ENCODE measurements around the gene TRAPPC4.
"Not testable (repeated sequence)": the region's sequence is repeated elsewhere in the genome, so short reads cannot be mapped to it uniquely, and the experiment has no call there.

TRAPPC4 gene

GRCh38 chr11:119015054-119015611 lies 3.4 kb upstream of the TRAPPC4 start:
- Histone ChIP-seq H3K27ac (ENCODE audit: low read length) (no peak overlapping the region), H3K4me3 (ENCODE audit: low read depth in 1 of 2, low read length in 2 of 2) (no peak overlapping the region), H3K36me3 (ENCODE audit: control insufficient read depth in 1 of 2, insufficient read depth in 2 of 2, low read length in 2 of 2) (peaks cover 53 to 54% of the 10 kb centered on the region in 2 donors), H3K27me3 (ENCODE audit: low read depth, low read length) (no peaks in the 10 kb centered on the region), H3K4me1 (ENCODE audit: control insufficient read depth in 1 of 2, insufficient read depth in 2 of 2, low read length in 2 of 2) (peaks cover 5 to 27% of the 10 kb centered on the region in 2 donors), H3K9me3 (ENCODE audit: control insufficient read depth in 1 of 2, low read length in 2 of 2) (no peaks in the 10 kb centered on the region)

DNA sequence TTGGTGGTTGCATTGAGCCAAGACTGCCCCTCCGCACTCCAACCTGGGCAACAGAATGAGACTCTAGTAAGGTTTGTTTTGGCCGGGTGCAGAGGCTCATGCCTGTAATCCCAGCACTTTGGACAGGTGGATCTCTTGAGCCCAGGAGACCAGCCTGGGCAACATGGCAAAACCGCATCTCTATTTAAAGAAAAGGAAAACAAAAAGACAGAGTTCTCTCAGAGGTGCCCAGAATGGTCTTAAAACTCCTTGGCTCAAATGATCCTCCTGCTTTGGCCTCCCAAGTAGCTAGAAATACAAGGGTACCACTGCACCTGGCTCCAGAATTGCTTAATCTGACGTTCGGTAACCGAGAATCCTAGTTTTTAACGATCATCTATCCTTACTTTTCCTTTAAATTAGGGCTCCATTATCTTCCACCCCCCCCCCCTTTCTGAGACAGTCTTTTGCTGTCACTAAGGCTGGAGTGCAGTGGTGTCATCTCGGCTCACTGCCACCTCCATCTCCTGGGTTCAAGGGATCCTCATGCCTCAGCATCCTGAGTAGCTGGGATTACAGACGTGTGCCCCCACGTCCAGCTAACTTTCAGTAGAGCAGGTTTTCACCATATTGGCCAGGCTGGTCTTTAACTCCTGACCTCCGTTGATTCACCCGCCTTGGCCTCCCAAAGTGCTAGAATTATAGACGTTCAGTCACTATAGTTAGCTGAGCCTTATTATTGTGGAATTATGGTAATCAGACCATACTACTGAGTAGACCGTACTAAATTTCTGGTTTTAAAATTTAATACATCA lies 2.2 kb upstream of the TRAPPC4 start:
- Histone ChIP-seq H3K27me3 (ENCODE audit: low read depth, low read length) (no peaks in the 10 kb centered on the region), H3K4me1 (ENCODE audit: control insufficient read depth in 1 of 2, insufficient read depth in 2 of 2, low read length in 2 of 2) (peaks cover 10 to 36% of the 10 kb centered on the region in 2 donors), H3K4me3 (ENCODE audit: low read depth in 1 of 2, low read length in 2 of 2) (peak overlapping the region; percentile 88 to 99), H3K9me3 (ENCODE audit: control insufficient read depth in 1 of 2, low read length in 2 of 2) (no peaks in the 10 kb centered on the region), H3K27ac (ENCODE audit: low read length) (peak overlapping the region; percentile 89), H3K36me3 (ENCODE audit: control insufficient read depth in 1 of 2, insufficient read depth in 2 of 2, low read length in 2 of 2) (peaks cover 51 to 52% of the 10 kb centered on the region in 2 donors)

- Histone ChIP-seq H3K4me3 (ENCODE audit: low read depth in 1 of 2, low read length in 2 of 2) (peak overlapping the region; percentile 88 to 99), H3K4me1 (ENCODE audit: control insufficient read depth in 1 of 2, insufficient read depth in 2 of 2, low read length in 2 of 2) (peaks cover 11 to 36% of the 10 kb centered on the region in 2 donors), H3K36me3 (ENCODE audit: control insufficient read depth in 1 of 2, insufficient read depth in 2 of 2, low read length in 2 of 2) (peaks cover 47% of the 10 kb centered on the region in 2 donors), H3K27ac (ENCODE audit: low read length) (peak overlapping the region; percentile 89)
- H3K27me3 ChIP-seq (ENCODE audit: low read depth, low read length); H3K9me3 ChIP-seq (ENCODE audit: control insufficient read depth in 1 of 2, low read length in 2 of 2): not testable (repeated sequence)
These were observed 1.2 kb upstream of the TRAPPC4 start for GRCh38 chr11:119017377-119017776.

DNA sequence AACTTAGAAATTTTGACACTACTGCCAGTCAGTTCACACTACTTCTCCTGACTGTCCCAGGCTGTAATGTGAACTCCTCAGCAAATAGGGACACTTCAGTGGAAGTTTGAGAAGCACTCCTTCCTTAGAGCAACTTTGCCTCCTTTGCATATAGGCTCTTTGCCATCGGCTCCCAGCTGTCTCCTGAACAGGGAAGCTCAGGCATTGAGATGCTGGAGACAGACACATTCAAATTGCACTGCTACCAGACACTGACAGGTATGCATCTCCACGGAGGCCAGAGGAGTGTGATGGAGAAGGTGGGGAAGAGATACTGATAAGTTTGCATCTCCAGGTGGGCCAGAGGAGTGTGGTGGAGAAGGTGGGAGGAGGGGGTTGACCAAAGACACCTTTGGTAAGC lies 1.4 kb downstream of the TRAPPC4 start:
- H3K4me1 ChIP-seq (ENCODE audit: control insufficient read depth in 1 of 2, insufficient read depth in 2 of 2, low read length in 2 of 2): peaks cover 11 to 40% of the 10 kb centered on the region in 2 donors
- no peaks in the 10 kb centered on the region for H3K9me3 ChIP-seq (ENCODE audit: control insufficient read depth in 1 of 2, low read length in 2 of 2)
- H3K27ac ChIP-seq (ENCODE audit: low read length): peak overlapping the region; percentile 7
- H3K27me3 ChIP-seq (ENCODE audit: low read depth, low read length): no peaks in the 10 kb centered on the region
- peak overlapping the region; percentile 88 to 99 for H3K4me3 ChIP-seq (ENCODE audit: low read depth in 1 of 2, low read length in 2 of 2)
- peaks cover 42 to 46% of the 10 kb centered on the region in 2 donors for H3K36me3 ChIP-seq (ENCODE audit: control insufficient read depth in 1 of 2, insufficient read depth in 2 of 2, low read length in 2 of 2)

DNA sequence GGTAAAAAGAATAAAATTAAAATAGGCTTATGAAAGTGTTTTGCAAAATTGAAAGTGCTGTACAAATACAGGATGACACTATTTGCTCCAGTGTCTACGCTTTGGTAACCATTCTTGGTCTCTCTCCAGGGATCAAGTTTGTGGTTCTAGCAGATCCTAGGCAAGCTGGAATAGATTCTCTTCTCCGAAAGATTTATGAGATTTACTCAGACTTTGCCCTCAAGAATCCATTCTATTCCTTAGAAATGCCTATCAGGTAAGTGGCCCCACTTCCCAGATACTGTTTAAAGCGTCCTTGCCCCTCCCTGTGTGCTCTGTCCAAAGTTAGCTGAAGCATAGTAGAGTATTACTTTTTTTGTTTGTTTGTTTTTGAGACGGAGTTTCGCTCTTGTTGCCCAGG lies 3.1 kb downstream of the TRAPPC4 start:
- Histone ChIP-seq H3K27me3 (ENCODE audit: low read depth, low read length) (no peaks in the 10 kb centered on the region), H3K36me3 (ENCODE audit: control insufficient read depth in 1 of 2, insufficient read depth in 2 of 2, low read length in 2 of 2) (peaks cover 34 to 48% of the 10 kb centered on the region in 2 donors), H3K4me3 (ENCODE audit: low read depth in 1 of 2, low read length in 2 of 2) (no peak overlapping the region), H3K27ac (ENCODE audit: low read length) (no peak overlapping the region), H3K4me1 (ENCODE audit: control insufficient read depth in 1 of 2, insufficient read depth in 2 of 2, low read length in 2 of 2) (peaks cover 11 to 29% of the 10 kb centered on the region in 2 donors), H3K9me3 (ENCODE audit: control insufficient read depth in 1 of 2, low read length in 2 of 2) (no peaks in the 10 kb centered on the region)

GRCh38 chr11:119023741-119024140 lies 5.2 kb downstream of the TRAPPC4 start:
- no peaks in the 10 kb centered on the region for H3K9me3 ChIP-seq (ENCODE audit: control insufficient read depth in 1 of 2, low read length in 2 of 2)
- no peak overlapping the region for H3K4me3 ChIP-seq (ENCODE audit: low read depth in 1 of 2, low read length in 2 of 2)
- H3K36me3 ChIP-seq (ENCODE audit: control insufficient read depth in 1 of 2, insufficient read depth in 2 of 2, low read length in 2 of 2): peaks cover 32 to 56% of the 10 kb centered on the region in 2 donors
- peaks cover 11 to 20% of the 10 kb centered on the region in 2 donors for H3K4me1 ChIP-seq (ENCODE audit: control insufficient read depth in 1 of 2, insufficient read depth in 2 of 2, low read length in 2 of 2)
- H3K27ac ChIP-seq (ENCODE audit: low read length): no peak overlapping the region
- no peaks in the 10 kb centered on the region for H3K27me3 ChIP-seq (ENCODE audit: low read depth, low read length)

GRCh38 chr11:119024430-119025098 lies 6.0 kb downstream of the TRAPPC4 start:
- Histone ChIP-seq H3K4me1 (ENCODE audit: control insufficient read depth in 1 of 2, insufficient read depth in 2 of 2, low read length in 2 of 2) (peaks cover 11 to 26% of the 10 kb centered on the region in 2 donors), H3K27ac (ENCODE audit: low read length) (peak overlapping the region; percentile 25)

DNA sequence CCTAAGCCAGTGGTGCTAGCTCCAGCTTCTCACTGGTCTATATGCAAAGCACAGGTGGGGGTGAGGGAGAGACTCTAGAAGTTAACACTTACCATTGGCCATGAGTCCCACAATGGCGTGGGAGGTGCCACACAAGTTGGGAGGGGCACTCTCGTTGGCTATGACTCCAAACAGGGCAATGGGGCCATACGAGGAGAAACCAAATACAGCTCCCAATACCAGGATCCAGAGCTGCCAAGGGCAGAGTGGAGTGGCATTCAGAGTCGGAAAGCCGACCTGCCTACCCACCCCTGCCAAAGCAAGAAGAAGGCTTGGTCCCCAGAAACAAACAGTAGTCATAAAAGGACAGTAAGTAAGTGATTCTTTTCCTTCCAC lies 6.5 kb downstream of the TRAPPC4 start:
- H3K27me3 ChIP-seq (ENCODE audit: low read depth, low read length): no peaks in the 10 kb centered on the region
- H3K4me1 ChIP-seq (ENCODE audit: control insufficient read depth in 1 of 2, insufficient read depth in 2 of 2, low read length in 2 of 2): peaks cover 6 to 26% of the 10 kb centered on the region in 2 donors
- peaks cover 29 to 56% of the 10 kb centered on the region in 2 donors for H3K36me3 ChIP-seq (ENCODE audit: control insufficient read depth in 1 of 2, insufficient read depth in 2 of 2, low read length in 2 of 2)
- H3K9me3 ChIP-seq (ENCODE audit: control insufficient read depth in 1 of 2, low read length in 2 of 2): no peaks in the 10 kb centered on the region
- H3K27ac ChIP-seq (ENCODE audit: low read length): peak overlapping the region; percentile 22
- no peak overlapping the region for H3K4me3 ChIP-seq (ENCODE audit: low read depth in 1 of 2, low read length in 2 of 2)

More at GRCh38 chr11:119024430-119025098, 6.0 kb downstream of the TRAPPC4 start:
- Histone ChIP-seq H3K27me3 (ENCODE audit: low read depth, low read length) (no peaks in the 10 kb centered on the region), H3K36me3 (ENCODE audit: control insufficient read depth in 1 of 2, insufficient read depth in 2 of 2, low read length in 2 of 2) (peaks cover 32 to 56% of the 10 kb centered on the region in 2 donors), H3K4me3 (ENCODE audit: low read depth in 1 of 2, low read length in 2 of 2) (no peak overlapping the region), H3K9me3 (ENCODE audit: control insufficient read depth in 1 of 2, low read length in 2 of 2) (no peaks in the 10 kb centered on the region)

GRCh38 chr11:119025541-119025940 lies 7.0 kb downstream of the TRAPPC4 start:
- Histone ChIP-seq H3K27ac (ENCODE audit: low read length) (no peak overlapping the region), H3K4me1 (ENCODE audit: control insufficient read depth in 1 of 2, insufficient read depth in 2 of 2, low read length in 2 of 2) (peaks cover 5 to 22% of the 10 kb centered on the region in 2 donors)

DNA sequence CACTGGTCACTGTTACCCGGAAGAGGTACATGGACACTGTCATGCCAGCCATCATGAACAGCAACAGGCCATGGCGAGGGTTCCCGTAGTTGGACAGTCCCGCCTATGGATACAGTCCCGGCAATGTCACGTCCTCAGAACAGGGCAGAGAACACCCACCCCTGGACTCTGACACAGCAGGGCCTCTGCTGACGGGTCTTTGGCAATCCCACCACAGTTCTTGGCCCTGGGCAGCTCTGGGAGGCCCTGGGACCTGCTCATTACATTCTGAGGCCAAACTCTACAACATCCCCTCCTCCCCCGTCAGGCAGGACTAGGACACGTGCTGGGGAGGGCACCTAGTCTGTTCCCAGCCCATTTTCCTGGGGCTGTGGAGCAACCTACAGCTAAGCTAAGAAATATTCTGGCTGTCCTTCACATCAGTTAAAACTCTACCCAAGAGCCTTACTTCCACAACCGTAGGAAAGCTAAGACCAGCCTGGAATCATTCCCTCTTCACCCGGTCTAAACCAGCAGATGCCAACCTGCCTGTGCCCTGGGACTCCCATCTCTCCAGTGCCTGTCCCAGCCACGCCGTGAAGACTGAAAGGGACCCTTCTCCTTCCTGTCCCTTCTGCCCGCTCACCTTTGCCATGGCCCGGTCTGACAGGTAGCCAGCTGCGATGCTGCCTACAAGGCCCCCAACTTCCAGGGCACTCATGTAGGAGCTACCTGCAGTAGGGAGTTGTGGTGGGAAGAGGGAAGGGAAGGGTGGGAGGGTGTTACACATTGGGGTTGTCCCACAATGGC lies 7.6 kb downstream of the TRAPPC4 start:
- H3K4me3 ChIP-seq (ENCODE audit: low read depth in 1 of 2, low read length in 2 of 2): peak overlapping the region in 1 of 2 donors; percentile 8
- H3K4me1 ChIP-seq (ENCODE audit: control insufficient read depth in 1 of 2, insufficient read depth in 2 of 2, low read length in 2 of 2): peaks cover 4 to 19% of the 10 kb centered on the region in 2 donors
- H3K27ac ChIP-seq (ENCODE audit: low read length): peak overlapping the region; percentile 26

More at GRCh38 chr11:119025541-119025940, 7.0 kb downstream of the TRAPPC4 start:
- Histone ChIP-seq H3K36me3 (ENCODE audit: control insufficient read depth in 1 of 2, insufficient read depth in 2 of 2, low read length in 2 of 2) (peaks cover 27 to 56% of the 10 kb centered on the region in 2 donors), H3K4me3 (ENCODE audit: low read depth in 1 of 2, low read length in 2 of 2) (peak overlapping the region in 1 of 2 donors; percentile 8), H3K27me3 (ENCODE audit: low read depth, low read length) (no peaks in the 10 kb centered on the region), H3K9me3 (ENCODE audit: control insufficient read depth in 1 of 2, low read length in 2 of 2) (no peaks in the 10 kb centered on the region)

More for the DNA sequence above, 7.6 kb downstream of the TRAPPC4 start:
- no peaks in the 10 kb centered on the region for H3K27me3 ChIP-seq (ENCODE audit: low read depth, low read length)
- H3K9me3 ChIP-seq (ENCODE audit: control insufficient read depth in 1 of 2, low read length in 2 of 2): no peaks in the 10 kb centered on the region
- H3K36me3 ChIP-seq (ENCODE audit: control insufficient read depth in 1 of 2, insufficient read depth in 2 of 2, low read length in 2 of 2): peaks cover 25 to 51% of the 10 kb centered on the region in 2 donors
